ENCODE results near the gene KIF6. TPM values are rescaled to one million over a fixed set of nuclear protein-coding genes. Genes with fewer than 3 reads are reported as not detected.
"Not testable (repeated sequence)": the region's sequence is repeated elsewhere in the genome, so short reads cannot be mapped to it uniquely, and the experiment has no call there.

KIF6 gene
- total RNA-seq, 2 experiments from 2014 or later, result 0.62 to 0.96 TPM

- no peak for DNase-seq
- no peaks in the 10 kb centered on the region for H3K4me1 Mint-ChIP-seq
- peaks cover 36% of the 10 kb centered on the region for H3K27me3 Mint-ChIP-seq
- no peak overlapping the region for H3K27ac Mint-ChIP-seq
- no peaks in the 10 kb centered on the region for H3K9me3 Mint-ChIP-seq
- H3K4me3 Mint-ChIP-seq, result no peak overlapping the region
- no peaks in the 10 kb centered on the region for H3K36me3 Mint-ChIP-seq
Measured at GRCh38 chr6:39686976-39687375, 38.2 kb downstream of the KIF6 start.

GRCh38 chr6:39685938-39686337 is 39.3 kb downstream of the KIF6 start:
- Mint-ChIP-seq H3K4me1 (no peaks in the 10 kb centered on the region), H3K27me3 (peaks cover 34% of the 10 kb centered on the region), H3K36me3 (no peaks in the 10 kb centered on the region), H3K4me3 (no peak overlapping the region), H3K27ac (no peak overlapping the region), H3K9me3 (no peaks in the 10 kb centered on the region)
- no peak for DNase-seq

- Mint-ChIP-seq H3K4me3 (no peak overlapping the region), H3K4me1 (no peaks in the 10 kb centered on the region), H3K27ac (no peak overlapping the region), H3K36me3 (no peaks in the 10 kb centered on the region), H3K9me3 (no peaks in the 10 kb centered on the region), H3K27me3 (peaks cover 30% of the 10 kb centered on the region)
- DNase-seq, result no peak
Measured at GRCh38 chr6:39685489-39685826, 39.8 kb downstream of the KIF6 start.

GRCh38 chr6:39684790-39685488 is 40.3 kb downstream of the KIF6 start:
- Mint-ChIP-seq H3K27ac (no peak overlapping the region), H3K36me3 (no peaks in the 10 kb centered on the region), H3K4me1 (no peaks in the 10 kb centered on the region), H3K27me3 (peaks cover 26% of the 10 kb centered on the region), H3K4me3 (no peak overlapping the region), H3K9me3 (no peaks in the 10 kb centered on the region)
- no peak for DNase-seq

GRCh38 chr6:39681674-39682121 is 43.5 kb downstream of the KIF6 start:
- H3K36me3 Mint-ChIP-seq, result no peaks in the 10 kb centered on the region
- H3K4me3 Mint-ChIP-seq, result no peak overlapping the region
- no peak for DNase-seq
- H3K27ac Mint-ChIP-seq, result no peak overlapping the region
- no peaks in the 10 kb centered on the region for H3K4me1 Mint-ChIP-seq
- H3K9me3 Mint-ChIP-seq, result no peaks in the 10 kb centered on the region
- peaks cover 16% of the 10 kb centered on the region for H3K27me3 Mint-ChIP-seq

- H3K4me1 Mint-ChIP-seq, result no peaks in the 10 kb centered on the region
- no peaks in the 10 kb centered on the region for H3K36me3 Mint-ChIP-seq
- peaks cover 4% of the 10 kb centered on the region for H3K27me3 Mint-ChIP-seq
- H3K9me3 Mint-ChIP-seq, result peaks cover 2% of the 10 kb centered on the region
- DNase-seq, result no peak
- H3K4me3 Mint-ChIP-seq, result no peak overlapping the region
- H3K27ac Mint-ChIP-seq, result no peak overlapping the region
Measured at GRCh38 chr6:39678914-39679313, 46.3 kb downstream of the KIF6 start.

GRCh38 chr6:39677318-39677717 is 47.9 kb downstream of the KIF6 start:
- H3K9me3 Mint-ChIP-seq, DNase-seq, H3K4me3 Mint-ChIP-seq, H3K27ac Mint-ChIP-seq, H3K36me3 Mint-ChIP-seq, H3K4me1 Mint-ChIP-seq: not testable (repeated sequence)
- H3K27me3 Mint-ChIP-seq, result peaks cover 11% of the 10 kb centered on the region

- H3K4me1 Mint-ChIP-seq, result peaks cover 6% of the 10 kb centered on the region
Measured at GRCh38 chr6:39670519-39670918, 54.7 kb downstream of the KIF6 start.

GRCh38 chr6:39669973-39670342 is 55.2 kb downstream of the KIF6 start:
- Mint-ChIP-seq H3K36me3 (peaks cover 2% of the 10 kb centered on the region), H3K4me1 (peaks cover 6% of the 10 kb centered on the region), H3K27me3 (peaks cover 31% of the 10 kb centered on the region), H3K9me3 (peaks cover 2% of the 10 kb centered on the region), H3K27ac (no peak overlapping the region), H3K4me3 (no peak overlapping the region)
- DNase-seq, result peak; percentile 10

More at GRCh38 chr6:39670519-39670918, 54.7 kb downstream of the KIF6 start:
- peaks cover 31% of the 10 kb centered on the region for H3K27me3 Mint-ChIP-seq
- no peak overlapping the region for H3K4me3 Mint-ChIP-seq
- no peak for DNase-seq
- peaks cover 2% of the 10 kb centered on the region for H3K9me3 Mint-ChIP-seq
- peaks cover 2% of the 10 kb centered on the region for H3K36me3 Mint-ChIP-seq
- H3K27ac Mint-ChIP-seq, result no peak overlapping the region

GRCh38 chr6:39669207-39669972 is 55.8 kb downstream of the KIF6 start:
- H3K4me1 Mint-ChIP-seq, result peaks cover 6% of the 10 kb centered on the region
- H3K4me3 Mint-ChIP-seq, result no peak overlapping the region
- no peak for DNase-seq
- peaks cover 32% of the 10 kb centered on the region for H3K27me3 Mint-ChIP-seq
- H3K9me3 Mint-ChIP-seq, result peaks cover 2% of the 10 kb centered on the region
- H3K27ac Mint-ChIP-seq, result no peak overlapping the region
- peaks cover 2% of the 10 kb centered on the region for H3K36me3 Mint-ChIP-seq

- no peak for DNase-seq
- no peak overlapping the region for H3K4me3 Mint-ChIP-seq
- no peaks in the 10 kb centered on the region for H3K9me3 Mint-ChIP-seq
- H3K4me1 Mint-ChIP-seq, result peaks cover 6% of the 10 kb centered on the region
- H3K27me3 Mint-ChIP-seq, result peaks cover 36% of the 10 kb centered on the region
- H3K36me3 Mint-ChIP-seq, result no peaks in the 10 kb centered on the region
- H3K27ac Mint-ChIP-seq, result no peak overlapping the region
Measured at GRCh38 chr6:39666706-39667489, 58.3 kb downstream of the KIF6 start.

GRCh38 chr6:39665861-39666260 is 59.3 kb downstream of the KIF6 start:
- H3K4me1 Mint-ChIP-seq, result peaks cover 6% of the 10 kb centered on the region
- H3K36me3 Mint-ChIP-seq, result no peaks in the 10 kb centered on the region
- no peak overlapping the region for H3K27ac Mint-ChIP-seq
- H3K9me3 Mint-ChIP-seq, result no peaks in the 10 kb centered on the region
- no peak for DNase-seq
- H3K27me3 Mint-ChIP-seq, result peaks cover 29% of the 10 kb centered on the region
- H3K4me3 Mint-ChIP-seq, result no peak overlapping the region

GRCh38 chr6:39664173-39664572 is 61.0 kb downstream of the KIF6 start:
- Mint-ChIP-seq H3K4me3 (no peak overlapping the region), H3K27ac (no peak overlapping the region), H3K27me3 (peaks cover 35% of the 10 kb centered on the region), H3K4me1 (peaks cover 1% of the 10 kb centered on the region), H3K36me3 (no peaks in the 10 kb centered on the region), H3K9me3 (peaks cover 2% of the 10 kb centered on the region)
- DNase-seq, result no peak

GRCh38 chr6:39657355-39658135 is 67.7 kb downstream of the KIF6 start:
- H3K27ac Mint-ChIP-seq, result no peak overlapping the region
- H3K27me3 Mint-ChIP-seq, result peaks cover 6% of the 10 kb centered on the region
- H3K9me3 Mint-ChIP-seq, result peaks cover 2% of the 10 kb centered on the region
- H3K4me3 Mint-ChIP-seq, result no peak overlapping the region
- no peak for DNase-seq
- H3K36me3 Mint-ChIP-seq, result no peaks in the 10 kb centered on the region
- no peaks in the 10 kb centered on the region for H3K4me1 Mint-ChIP-seq

- H3K4me3 Mint-ChIP-seq, result no peak overlapping the region
- no peaks in the 10 kb centered on the region for H3K9me3 Mint-ChIP-seq
- DNase-seq, result no peak
- no peak overlapping the region for H3K27ac Mint-ChIP-seq
- no peaks in the 10 kb centered on the region for H3K36me3 Mint-ChIP-seq
- H3K27me3 Mint-ChIP-seq, result peaks cover 9% of the 10 kb centered on the region
- no peaks in the 10 kb centered on the region for H3K4me1 Mint-ChIP-seq
Measured at GRCh38 chr6:39654121-39654520, 71.1 kb downstream of the KIF6 start.

Data from activated naive CD8-positive, alpha-beta T cell treated with anti-CD3 and anti-CD28 coated beads for 36 hours (primary cell).